T-helper 1 cell treated with Interleukin-12 subunit alpha and Interleukin-12 subunit beta and Interleukin-4 antibody, amounts not matched to agents 30 μg/mL and 1 μg/mL, for 36 hours (primary cell): ENCODE data around the gene LRCH3.
"Not testable (repeated sequence)": the region's sequence is repeated elsewhere in the genome, so short reads cannot be mapped to it uniquely, and the experiment has no call there.

Experiments
- H3K27ac Mint-ChIP-seq: one replicate; pipeline ENCODE4 v1.8.0; 2021; ENCODE audit warnings: mild to moderate bottlenecking, mixed read lengths
- H3K27me3 Mint-ChIP-seq: one replicate; pipeline ENCODE4 v1.8.0; 2021; ENCODE audit warnings: low read depth, mixed read lengths
- H3K36me3 Mint-ChIP-seq: one replicate; pipeline ENCODE4 v1.8.0; 2021; ENCODE audit warnings: low read depth, mixed read lengths
- H3K4me1 Mint-ChIP-seq: one replicate; pipeline ENCODE4 v1.8.0; 2021; ENCODE audit warnings: low read depth, mixed read lengths
- H3K4me3 Mint-ChIP-seq: one replicate; pipeline ENCODE4 v1.8.0; 2021; ENCODE audit warnings: mild to moderate bottlenecking, moderate library complexity, mixed read lengths
- H3K9me3 Mint-ChIP-seq: one replicate; pipeline ENCODE4 v1.8.0; 2021; ENCODE audit warnings: mixed read lengths

The LRCH3 gene

GRCh38 chr3:197899833-197900478 lies 108.9 kb downstream of the LRCH3 start:
- H3K4me3 Mint-ChIP-seq = no peak overlapping the region
- no peaks in the 10 kb centered on the region for H3K9me3 Mint-ChIP-seq
- no peak overlapping the region for H3K27ac Mint-ChIP-seq
- H3K4me1 Mint-ChIP-seq = no peaks in the 10 kb centered on the region
- H3K36me3 Mint-ChIP-seq = no peaks in the 10 kb centered on the region
- H3K27me3 Mint-ChIP-seq = peaks cover 3% of the 10 kb centered on the region

GRCh38 chr3:197901626-197902025 lies 110.6 kb downstream of the LRCH3 start:
- Mint-ChIP-seq H3K4me1 (peaks cover 7% of the 10 kb centered on the region), H3K27ac (no peak overlapping the region), H3K4me3 (no peak overlapping the region), H3K9me3 (no peaks in the 10 kb centered on the region), H3K27me3 (peaks cover 3% of the 10 kb centered on the region), H3K36me3 (no peaks in the 10 kb centered on the region)

GRCh38 chr3:197906023-197906849 lies 115.2 kb downstream of the LRCH3 start:
- H3K27ac Mint-ChIP-seq = peak overlapping the region; percentile 11
- H3K4me1 Mint-ChIP-seq = peaks cover 7% of the 10 kb centered on the region
- peaks cover 5% of the 10 kb centered on the region for H3K36me3 Mint-ChIP-seq
- no peak overlapping the region for H3K4me3 Mint-ChIP-seq
- no peaks in the 10 kb centered on the region for H3K9me3 Mint-ChIP-seq
- no peaks in the 10 kb centered on the region for H3K27me3 Mint-ChIP-seq

- Mint-ChIP-seq H3K27me3 (no peaks in the 10 kb centered on the region), H3K4me3 (no peak overlapping the region), H3K4me1 (peaks cover 7% of the 10 kb centered on the region), H3K36me3 (peaks cover 5% of the 10 kb centered on the region), H3K27ac (no peak overlapping the region), H3K9me3 (no peaks in the 10 kb centered on the region)
Observed at GRCh38 chr3:197906850-197907187, 115.8 kb downstream of the LRCH3 start.

GRCh38 chr3:197907196-197907595 lies 116.1 kb downstream of the LRCH3 start:
- Mint-ChIP-seq H3K4me3 (no peak overlapping the region), H3K36me3 (peaks cover 5% of the 10 kb centered on the region), H3K4me1 (peaks cover 7% of the 10 kb centered on the region), H3K27me3 (no peaks in the 10 kb centered on the region), H3K27ac (no peak overlapping the region), H3K9me3 (no peaks in the 10 kb centered on the region)

- not testable (repeated sequence) for H3K27me3 Mint-ChIP-seq, H3K27ac Mint-ChIP-seq, H3K4me1 Mint-ChIP-seq, H3K4me3 Mint-ChIP-seq, H3K36me3 Mint-ChIP-seq, H3K9me3 Mint-ChIP-seq
Observed at GRCh38 chr3:197908550-197908949, 117.5 kb downstream of the LRCH3 start.

- Mint-ChIP-seq H3K4me3 (no peak overlapping the region), H3K36me3 (peaks cover 5% of the 10 kb centered on the region), H3K9me3 (no peaks in the 10 kb centered on the region), H3K27ac (no peak overlapping the region), H3K4me1 (peaks cover 7% of the 10 kb centered on the region), H3K27me3 (no peaks in the 10 kb centered on the region)
Observed at GRCh38 chr3:197908957-197909701, 118.1 kb downstream of the LRCH3 start.

- no peaks in the 10 kb centered on the region for H3K9me3 Mint-ChIP-seq
- no peak overlapping the region for H3K4me3 Mint-ChIP-seq
- no peak overlapping the region for H3K27ac Mint-ChIP-seq
- no peaks in the 10 kb centered on the region for H3K4me1 Mint-ChIP-seq
- no peaks in the 10 kb centered on the region for H3K27me3 Mint-ChIP-seq
- peaks cover 3% of the 10 kb centered on the region for H3K36me3 Mint-ChIP-seq
Observed at GRCh38 chr3:197912741-197913476, 121.9 kb downstream of the LRCH3 start.

- no peaks in the 10 kb centered on the region for H3K27me3 Mint-ChIP-seq
- H3K27ac Mint-ChIP-seq = no peak overlapping the region
- no peaks in the 10 kb centered on the region for H3K4me1 Mint-ChIP-seq
- H3K4me3 Mint-ChIP-seq = no peak overlapping the region
- no peaks in the 10 kb centered on the region for H3K9me3 Mint-ChIP-seq
- no peaks in the 10 kb centered on the region for H3K36me3 Mint-ChIP-seq
Observed at GRCh38 chr3:197913641-197914380, 122.8 kb downstream of the LRCH3 start.

- H3K27ac Mint-ChIP-seq, H3K4me1 Mint-ChIP-seq, H3K4me3 Mint-ChIP-seq, H3K9me3 Mint-ChIP-seq, H3K27me3 Mint-ChIP-seq: not testable (repeated sequence)
- H3K36me3 Mint-ChIP-seq = peaks cover 13% of the 10 kb centered on the region
Observed at GRCh38 chr3:197921429-197922275, 130.6 kb downstream of the LRCH3 start.

GRCh38 chr3:197926418-197926817 lies 135.4 kb downstream of the LRCH3 start:
- no peak overlapping the region for H3K27ac Mint-ChIP-seq
- H3K4me1 Mint-ChIP-seq = peaks cover 2% of the 10 kb centered on the region

GRCh38 chr3:197927578-197927977 lies 136.5 kb downstream of the LRCH3 start:
- H3K4me3 Mint-ChIP-seq, H3K36me3 Mint-ChIP-seq, H3K9me3 Mint-ChIP-seq, H3K27ac Mint-ChIP-seq, H3K4me1 Mint-ChIP-seq, H3K27me3 Mint-ChIP-seq: not testable (repeated sequence)

More at GRCh38 chr3:197926418-197926817, 135.4 kb downstream of the LRCH3 start:
- Mint-ChIP-seq H3K9me3 (peaks cover 4% of the 10 kb centered on the region), H3K4me3 (no peak overlapping the region), H3K36me3 (peaks cover 13% of the 10 kb centered on the region), H3K27me3 (no peaks in the 10 kb centered on the region)

GRCh38 chr3:197936819-197937384 lies 145.8 kb downstream of the LRCH3 start:
- H3K4me1 Mint-ChIP-seq = peaks cover 5% of the 10 kb centered on the region
- no peaks in the 10 kb centered on the region for H3K27me3 Mint-ChIP-seq
- H3K27ac Mint-ChIP-seq = no peak overlapping the region
- H3K9me3 Mint-ChIP-seq = no peaks in the 10 kb centered on the region
- no peak overlapping the region for H3K4me3 Mint-ChIP-seq
- no peaks in the 10 kb centered on the region for H3K36me3 Mint-ChIP-seq
